WTC11 (cell line): ENCODE results near the gene ZNF678.

ENCODE experiments used
- ETV6 ChIP-seq: sonication (generic); formaldehyde crosslinking; IDR thresholded peaks from 2 replicates; pipeline ENCODE4 v1.8.1; 2022; ENCODE audit warnings: mild to moderate bottlenecking, missing genetic modification reagents
- JUN ChIP-seq: sonication (generic); formaldehyde crosslinking; IDR thresholded peaks from 2 replicates; pipeline ENCODE4 v1.8.0; 2023; ENCODE audit warnings: mild to moderate bottlenecking, missing genetic modification reagents
- TF ChIP-seq, protein P1 (sequence below): sonication (generic); formaldehyde crosslinking; IDR thresholded peaks from 2 replicates; pipeline ENCODE4 v1.8.1; 2022; ENCODE audit warnings: low read depth, missing genetic modification reagents, borderline replicate concordance

DNA sequence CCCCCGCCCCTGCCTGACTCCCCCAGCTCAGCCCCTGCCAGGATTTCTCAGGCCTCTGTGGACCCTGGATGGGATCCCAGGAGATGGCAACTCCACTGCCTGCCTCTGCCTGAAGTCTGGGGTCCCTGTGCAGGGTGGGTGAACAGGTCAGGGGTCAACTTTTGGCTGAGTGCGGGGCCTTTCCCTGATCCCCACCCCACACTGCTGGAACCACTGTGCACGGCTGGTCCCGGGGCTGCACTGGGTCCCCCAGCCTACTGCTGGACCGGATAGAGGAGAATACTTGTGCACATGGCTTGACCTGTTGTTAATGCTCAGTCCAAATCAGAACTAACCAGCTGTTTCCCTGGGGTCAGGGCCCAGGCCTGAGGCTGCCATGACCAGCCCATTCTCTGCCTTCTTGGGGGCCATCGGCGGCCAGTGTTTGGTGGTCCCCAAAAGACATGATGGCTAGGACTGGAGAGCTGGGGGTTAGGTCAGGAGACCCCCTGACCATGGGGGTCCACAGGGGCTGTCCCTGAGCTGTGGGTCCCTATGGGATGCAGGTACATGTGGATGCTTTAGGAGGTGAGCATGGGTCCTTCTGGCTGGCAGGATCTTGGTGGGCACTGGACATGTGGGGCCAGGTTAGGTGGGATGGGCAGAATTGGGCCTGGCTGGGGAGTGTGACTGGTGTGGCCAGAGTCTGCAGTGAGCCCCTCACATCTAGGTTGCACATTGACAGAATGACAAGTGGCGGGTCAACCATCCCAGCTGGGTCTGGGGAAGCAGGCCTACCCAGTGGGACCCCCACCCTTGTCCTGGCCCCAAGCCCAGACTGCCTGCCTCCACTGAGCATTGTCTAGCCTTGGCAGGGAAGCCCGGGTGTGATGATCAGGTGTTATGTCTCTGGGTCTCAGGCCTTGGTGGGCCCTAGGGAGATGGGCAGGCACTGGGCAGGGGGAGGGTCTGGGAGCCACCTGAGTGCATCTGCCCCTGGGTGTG lies 19.0 kb upstream of the ZNF678 start:
- TF ChIP-seq ETV6 (no peak), JUN (CRISPR knock-in tag) (no peak)
- TF ChIP-seq, protein P1, sequence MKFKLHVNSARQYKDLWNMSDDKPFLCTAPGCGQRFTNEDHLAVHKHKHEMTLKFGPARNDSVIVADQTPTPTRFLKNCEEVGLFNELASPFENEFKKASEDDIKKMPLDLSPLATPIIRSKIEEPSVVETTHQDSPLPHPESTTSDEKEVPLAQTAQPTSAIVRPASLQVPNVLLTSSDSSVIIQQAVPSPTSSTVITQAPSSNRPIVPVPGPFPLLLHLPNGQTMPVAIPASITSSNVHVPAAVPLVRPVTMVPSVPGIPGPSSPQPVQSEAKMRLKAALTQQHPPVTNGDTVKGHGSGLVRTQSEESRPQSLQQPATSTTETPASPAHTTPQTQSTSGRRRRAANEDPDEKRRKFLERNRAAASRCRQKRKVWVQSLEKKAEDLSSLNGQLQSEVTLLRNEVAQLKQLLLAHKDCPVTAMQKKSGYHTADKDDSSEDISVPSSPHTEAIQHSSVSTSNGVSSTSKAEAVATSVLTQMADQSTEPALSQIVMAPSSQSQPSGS (CRISPR knock-in tag) = no peak
